Activated T-cell treated with anti-CD3 and anti-CD28 coated beads, Interleukin-2, amount 50 U/mL, for 1 hour (primary cell): ENCODE data around the gene PLPP1.
A peak's percentile ranks its signal among the peaks of the same experiment; 100 is the strongest.

Experiments used
- DNase-seq: peaks from one replicate; pipeline ENCODE4 v3.0.0-alpha.2; 2020

The PLPP1 gene

DNA sequence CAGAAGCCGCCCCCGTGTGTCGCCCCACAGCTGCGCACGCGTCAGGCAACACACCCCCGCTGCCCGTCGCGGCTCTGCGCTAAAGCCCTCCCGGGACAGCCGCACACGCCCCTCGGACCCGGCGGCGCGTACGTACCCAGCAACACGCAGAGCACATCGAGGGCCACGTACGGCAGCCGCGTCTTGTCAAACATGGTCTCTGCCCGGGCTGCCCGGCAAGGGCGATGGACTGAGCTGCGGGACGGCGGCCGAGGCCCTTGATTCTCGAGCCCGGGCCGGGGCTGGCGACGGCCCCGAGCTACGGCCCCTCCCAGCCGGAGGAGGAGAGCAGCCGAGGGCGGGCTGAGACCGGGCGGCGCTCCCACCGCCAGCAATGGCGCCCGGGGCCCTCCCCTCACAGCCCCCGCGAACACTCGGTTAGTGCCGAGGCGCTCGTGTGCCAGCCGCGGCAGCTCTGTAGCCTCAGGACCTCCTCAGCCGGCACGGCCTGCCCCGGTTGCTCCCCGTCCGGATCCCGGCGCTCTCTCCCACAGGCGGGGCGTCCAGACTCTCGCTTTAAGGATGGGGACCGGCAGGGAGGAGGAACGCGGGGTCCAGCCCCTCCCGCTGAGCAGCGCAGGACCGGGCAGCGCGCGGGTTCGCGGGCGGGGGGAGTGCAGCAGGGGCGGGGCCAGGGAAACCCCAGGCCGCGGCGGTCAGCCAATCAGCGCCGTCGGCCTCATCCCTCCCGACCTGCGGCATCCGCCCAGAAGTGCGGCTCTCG is at the start of gene PLPP1:
TSS of gene PLPP1 (minus strand) at position 529 of the 763 bp plus-strand sequence. CDS start at position 194, 335 bp downstream.
- DNase-seq: peak; percentile 90

DNA sequence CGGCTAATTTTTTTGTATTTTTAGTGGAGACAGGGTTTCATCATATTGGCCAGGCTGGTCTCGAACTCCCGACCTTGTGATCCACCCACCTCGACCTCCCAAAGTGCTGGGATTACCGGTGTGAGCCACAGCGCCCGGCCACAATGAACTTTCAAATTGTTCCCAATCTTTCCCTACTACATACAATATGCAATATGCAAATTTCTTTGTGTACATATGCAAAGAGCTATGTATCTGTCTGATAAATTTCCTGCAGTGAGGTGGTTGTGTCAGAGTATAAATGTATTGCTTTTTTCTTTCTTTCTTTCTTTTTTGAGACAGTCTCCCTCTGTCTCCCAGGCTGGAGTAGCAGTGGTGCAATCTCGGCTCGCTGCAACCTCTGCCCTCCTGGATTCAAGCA is 48.8 kb upstream of the PLPP1 start:
- DNase-seq: no peak

DNA sequence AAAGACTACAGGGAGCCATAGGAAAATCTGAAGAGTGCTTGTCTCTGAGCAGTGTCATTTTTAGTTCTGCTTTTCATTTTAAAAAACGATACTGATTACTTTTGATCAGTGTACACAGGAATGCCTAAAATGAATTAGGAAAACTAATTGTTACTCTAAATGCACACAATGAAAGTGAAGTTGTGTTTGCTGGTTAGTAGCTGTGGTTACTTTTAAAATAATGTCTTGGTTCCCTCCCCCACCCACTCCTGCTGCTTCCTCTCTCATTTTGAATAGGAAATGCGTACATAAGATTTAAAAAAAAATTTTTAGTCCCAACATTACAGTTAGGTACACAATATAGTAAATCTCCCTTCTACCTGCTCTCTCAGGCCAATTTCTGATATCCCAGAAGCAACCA is 47.5 kb upstream of the PLPP1 start:
- DNase-seq: no peak

DNA sequence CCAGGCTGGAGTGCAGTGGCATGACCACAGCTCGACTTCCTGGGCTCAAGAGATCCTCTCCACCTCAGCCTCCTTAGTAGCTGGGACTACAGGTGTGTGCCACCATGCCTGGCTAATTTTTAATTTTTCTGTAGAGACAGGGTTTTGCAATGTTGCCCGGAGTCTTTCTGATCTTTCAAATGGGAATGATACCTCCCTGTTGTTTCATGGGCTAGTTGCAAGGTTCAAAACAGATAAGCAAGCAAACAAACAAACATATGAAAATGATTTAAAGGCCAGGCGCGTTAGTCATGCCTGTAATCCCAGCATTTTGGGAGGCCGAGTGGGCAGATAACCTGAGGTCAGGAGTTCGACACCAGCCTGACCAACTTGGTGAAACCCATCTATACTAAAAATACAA is 45.3 kb upstream of the PLPP1 start:
- no peak for DNase-seq

DNA sequence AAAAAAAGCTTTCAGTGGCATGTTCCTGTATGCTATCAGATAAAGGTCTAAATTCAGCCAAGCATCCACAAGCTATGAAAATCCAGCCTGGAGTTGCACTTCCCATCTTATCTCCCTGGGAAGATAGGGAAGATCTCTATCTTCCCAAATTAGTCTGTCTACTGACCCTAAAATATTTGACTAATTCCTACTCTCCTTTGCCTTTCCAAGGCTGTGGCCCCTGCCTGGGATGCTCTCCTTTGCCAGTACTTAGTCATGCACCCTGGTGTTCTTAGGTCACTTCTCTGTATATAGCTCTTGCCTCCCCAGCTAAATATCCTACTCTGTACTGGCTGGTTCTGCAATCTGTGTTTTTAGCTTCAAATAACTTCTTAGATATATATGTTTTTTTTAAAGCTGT is 44.0 kb upstream of the PLPP1 start:
- no peak for DNase-seq

DNA sequence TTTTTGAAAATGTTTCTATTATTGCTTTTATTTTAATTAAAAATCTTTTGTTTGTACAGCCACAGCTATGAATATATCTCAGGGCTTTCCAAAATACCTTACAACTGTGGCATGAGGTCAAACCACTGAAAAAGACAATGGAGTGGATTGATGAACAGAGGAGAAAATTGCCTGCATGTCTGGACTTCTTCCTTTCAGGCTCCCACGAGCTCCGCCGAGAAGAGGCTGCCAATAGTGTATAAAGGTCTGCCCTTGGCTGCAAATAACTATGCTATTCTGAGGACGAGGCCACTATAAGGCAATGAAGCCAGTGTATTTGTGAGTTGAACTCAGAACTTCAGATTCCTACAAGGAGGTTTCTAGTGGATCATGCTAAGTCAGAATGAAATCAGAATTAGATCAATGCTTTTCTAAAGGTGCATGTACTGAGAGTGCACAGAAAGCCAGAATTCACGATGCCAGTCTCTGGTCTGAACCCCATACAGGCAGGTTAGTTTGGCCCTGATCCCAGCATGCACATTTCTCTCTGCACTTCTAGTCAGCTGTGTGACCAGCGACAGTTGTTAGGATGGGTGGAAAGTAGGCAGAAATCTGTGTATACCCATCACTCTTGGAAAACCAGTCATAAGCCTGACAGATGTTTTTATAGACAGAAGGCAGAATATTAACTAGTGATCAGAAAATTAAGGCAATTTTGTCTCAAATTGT is 42.7 kb upstream of the PLPP1 start:
- DNase-seq: no peak

DNA sequence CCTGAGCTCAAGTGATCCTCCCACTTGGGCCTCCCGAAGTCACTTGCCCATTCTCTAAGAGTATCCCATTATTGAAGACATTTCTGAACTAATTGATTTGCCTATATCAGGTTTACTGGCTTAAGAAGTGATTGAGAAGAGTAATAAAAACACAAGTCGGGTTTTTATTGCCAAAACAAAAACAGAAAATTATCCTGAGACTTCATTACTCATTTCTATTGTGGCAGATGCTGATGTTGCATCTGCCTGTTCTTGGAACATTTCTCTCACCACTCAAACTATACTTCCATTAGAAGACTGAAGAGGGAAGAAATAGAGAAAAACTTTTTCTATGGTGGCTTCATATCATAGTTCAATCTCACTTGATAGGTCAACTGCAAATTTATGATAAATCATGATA is 41.9 kb upstream of the PLPP1 start:
- DNase-seq: no peak

DNA sequence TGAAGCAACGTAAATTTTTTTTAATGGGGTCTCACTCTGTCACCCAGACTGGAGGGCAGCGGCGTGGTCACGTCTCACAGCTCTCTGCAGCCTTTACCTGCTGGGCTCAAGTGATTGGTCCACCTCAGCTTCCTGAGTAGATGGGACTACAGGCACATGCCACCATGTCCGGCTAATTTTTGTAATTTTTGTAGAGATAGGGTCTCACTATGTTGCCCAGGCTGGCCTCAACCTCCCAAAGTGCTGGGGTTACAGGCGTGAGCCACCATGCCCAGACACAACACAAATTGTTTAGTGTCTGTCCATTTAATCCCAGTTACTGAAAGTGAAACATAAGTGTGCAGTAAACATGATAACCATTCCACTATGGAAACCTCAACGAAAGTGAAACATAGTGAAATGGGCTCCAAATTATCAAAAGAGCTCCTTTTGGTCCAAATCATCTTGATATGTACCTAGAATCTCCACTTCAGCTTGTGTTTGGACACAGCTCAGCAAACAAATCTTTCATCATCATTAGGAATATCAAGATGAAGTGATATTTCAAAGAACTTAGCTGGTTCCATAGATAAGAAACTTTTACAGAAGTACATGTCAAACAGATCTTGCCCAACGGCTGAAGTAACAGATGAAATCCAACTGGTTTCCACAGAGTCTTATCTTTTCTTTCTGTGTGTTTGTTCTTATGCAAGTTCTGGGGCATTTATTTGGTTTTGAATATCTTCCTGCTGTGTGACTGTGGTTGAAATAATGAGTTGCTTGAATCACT is 41.2 kb upstream of the PLPP1 start:
- no peak for DNase-seq

DNA sequence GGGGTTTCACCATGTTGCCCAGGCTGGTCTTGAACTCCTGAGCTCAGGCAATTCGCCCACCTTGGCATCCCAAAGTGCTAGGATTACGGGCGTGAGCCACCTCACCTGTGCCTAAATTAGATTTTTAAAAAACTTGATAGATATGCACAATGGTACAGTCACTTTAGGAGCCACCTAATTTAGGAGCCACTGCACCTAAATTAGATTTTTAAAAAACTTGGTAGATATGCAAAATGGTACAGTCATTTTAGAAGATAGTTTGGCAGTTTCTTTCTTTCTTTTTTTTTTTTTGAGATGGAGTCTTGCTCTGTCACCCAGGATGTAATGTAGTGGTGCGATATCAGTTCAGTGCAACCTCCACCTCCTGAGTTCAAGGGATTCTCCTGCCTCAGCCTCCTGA is 37.8 kb upstream of the PLPP1 start:
- no peak for DNase-seq

DNA sequence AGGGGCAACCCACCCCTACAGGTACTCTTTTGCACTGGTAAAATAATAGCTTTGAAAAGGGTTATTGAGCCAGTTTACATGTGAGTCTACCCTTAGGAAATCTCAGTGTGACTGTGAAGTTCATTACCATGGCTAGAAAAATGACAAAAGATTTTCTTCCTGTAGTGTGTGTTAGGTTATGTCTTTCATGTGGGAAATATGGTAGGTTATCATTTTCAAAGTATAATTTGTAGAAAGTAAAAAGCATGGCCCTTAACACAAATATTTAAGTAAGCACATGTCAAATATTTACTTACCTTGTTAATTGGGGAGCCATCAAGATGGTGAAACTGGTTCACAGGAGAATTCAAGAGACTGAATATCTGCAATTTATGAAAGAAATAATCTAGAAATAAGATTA is 37.3 kb upstream of the PLPP1 start:
- no peak for DNase-seq

DNA sequence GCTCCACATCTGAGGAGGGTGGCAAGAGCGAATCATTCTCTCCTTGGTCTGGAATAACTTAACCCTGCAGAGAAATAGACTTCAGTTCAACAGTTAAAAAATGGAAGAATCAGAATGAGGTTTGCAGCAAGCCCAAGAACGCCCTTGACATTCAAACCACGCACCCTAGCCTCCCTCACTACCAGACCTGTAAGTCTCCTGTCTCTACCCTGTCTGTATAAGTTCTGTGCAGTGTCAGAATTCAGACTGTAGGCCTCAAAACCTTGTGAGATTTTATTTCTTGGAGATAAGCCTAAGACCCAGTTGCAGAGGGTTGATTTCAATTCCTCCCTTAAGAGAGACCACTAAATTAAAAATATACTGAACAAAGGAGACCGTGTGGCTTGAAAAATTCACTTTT is 35.8 kb upstream of the PLPP1 start:
- no peak for DNase-seq

DNA sequence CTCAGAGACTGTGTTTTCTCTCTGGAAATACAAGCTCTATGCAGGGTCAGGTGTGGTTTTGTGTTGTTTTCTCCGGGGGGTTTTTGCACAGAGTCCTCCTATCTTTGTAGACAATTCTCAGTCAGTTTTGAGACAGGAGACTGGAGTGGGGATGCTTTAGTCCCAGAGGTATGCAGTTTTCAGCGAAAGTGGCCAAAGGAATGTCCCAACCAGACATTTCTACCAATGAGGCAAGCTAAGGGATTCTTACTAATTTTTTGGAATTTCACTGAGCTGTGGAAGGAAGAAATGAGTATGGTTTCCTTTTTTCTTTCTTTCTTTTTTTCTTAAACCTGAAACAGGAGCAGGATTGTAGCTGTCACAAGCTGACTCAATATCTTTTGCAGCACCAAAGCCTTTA is 35.3 kb upstream of the PLPP1 start:
- DNase-seq: no peak

DNA sequence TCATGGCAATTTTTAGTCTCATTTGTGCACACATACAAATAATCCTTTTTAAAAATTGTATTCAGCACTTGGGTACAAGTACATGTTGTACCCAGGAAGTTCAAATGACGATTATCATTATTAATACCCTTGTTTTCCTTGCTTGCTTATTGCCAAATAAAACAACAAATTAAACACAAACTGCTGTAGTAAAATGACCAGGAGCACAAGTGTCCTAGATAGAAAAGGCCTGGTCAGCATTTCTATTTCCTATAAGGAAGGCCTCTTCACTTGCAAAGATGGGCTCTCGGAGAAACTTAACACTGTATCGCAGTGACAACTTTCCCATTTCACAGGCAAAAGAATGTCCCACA is 34.7 kb upstream of the PLPP1 start:
- no peak for DNase-seq

DNA sequence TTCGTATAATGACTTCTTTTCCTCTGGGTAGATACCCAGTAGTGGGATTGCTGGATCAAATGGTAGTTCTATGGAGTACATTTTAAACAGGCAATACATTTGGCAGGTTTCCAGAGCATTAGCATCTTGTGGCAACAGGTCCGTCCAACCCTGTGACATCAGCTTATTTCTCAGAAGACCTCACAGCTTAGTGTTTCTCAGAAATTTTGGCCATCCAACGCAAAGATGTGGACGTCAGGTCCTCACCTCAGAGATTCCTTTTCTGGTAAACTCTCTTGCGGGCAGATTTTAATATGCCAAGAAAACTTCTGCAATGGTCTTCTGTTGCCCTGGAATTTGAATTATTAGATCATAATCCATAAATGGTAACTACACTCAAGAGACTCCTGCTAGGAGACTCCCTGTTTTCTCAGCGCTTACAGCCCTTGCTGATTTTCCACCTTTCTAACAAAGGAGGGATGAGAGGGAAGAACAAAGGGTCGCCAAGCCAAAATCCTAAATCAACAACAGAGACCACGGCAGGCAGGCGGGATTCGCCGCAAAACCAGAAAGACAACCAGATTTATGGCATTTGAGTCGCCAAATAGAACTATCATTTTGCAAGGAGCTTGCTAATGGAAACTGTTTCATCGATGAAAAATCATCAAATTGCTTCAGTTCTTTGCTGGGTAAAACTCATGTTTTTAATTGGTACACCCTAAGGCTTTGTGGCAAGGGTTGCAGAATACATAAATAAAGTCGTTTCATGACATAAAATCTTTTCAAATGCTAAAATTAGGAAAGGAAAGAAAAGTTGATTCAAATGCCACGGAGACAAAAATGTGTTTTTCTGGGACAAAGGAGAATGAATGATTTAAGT is 34.1 kb upstream of the PLPP1 start:
- no peak for DNase-seq

DNA sequence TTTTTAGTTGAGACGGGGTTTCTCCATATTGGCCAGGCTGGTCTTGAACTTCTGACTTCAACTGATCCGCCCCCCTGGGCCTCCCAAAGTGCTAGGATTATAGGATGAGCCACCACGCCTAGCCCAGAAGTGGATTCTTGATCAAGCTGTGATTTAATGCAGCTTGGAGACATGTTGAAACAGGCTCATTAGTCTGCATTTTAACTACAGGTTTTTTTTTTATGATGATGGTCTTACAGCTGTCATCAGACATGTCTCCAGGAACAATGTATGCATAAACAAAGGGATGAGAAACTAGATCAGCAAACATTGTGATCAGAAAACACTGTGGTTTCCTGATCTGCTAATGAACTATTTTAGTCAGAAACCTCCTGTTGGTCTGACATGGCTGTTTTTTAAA is 30.0 kb upstream of the PLPP1 start:
- no peak for DNase-seq

DNA sequence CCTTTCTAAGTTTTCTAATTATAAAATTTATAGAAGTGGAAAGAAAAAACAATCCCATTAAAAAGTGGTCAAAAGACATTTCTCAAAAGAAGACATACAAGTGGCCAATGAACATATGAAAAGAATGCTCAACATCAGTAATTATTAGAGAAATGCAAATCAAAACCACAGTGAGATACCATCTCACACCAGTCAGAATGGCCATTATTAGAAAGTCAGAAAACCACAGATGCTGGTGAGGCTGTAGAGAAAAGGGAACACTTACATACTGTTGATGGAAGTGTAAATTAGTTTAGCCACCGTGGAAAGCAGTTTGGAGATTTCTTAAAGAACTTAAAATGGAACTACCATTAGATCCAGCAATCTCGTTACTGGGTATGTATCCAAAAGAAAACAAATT is 23.7 kb upstream of the PLPP1 start:
- no peak for DNase-seq

DNA sequence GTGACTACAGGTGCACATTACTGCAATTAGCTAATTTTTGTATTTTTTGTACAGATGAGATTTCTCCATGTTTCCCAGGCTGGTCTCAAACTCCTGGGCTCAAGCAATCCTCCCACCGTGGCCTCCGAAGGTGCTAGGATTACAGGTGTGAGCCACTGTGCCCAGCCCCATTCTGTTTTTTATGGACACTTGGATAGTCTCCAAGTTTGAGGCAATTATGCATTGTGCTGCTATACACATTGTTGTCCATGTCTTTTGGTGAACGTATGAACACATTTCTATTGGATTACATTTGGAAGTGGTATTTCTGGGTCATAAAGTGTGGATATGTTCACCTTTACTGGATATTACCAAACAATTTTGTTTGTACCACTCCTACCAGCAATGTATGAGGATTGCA is 22.4 kb upstream of the PLPP1 start:
- DNase-seq: no peak

DNA sequence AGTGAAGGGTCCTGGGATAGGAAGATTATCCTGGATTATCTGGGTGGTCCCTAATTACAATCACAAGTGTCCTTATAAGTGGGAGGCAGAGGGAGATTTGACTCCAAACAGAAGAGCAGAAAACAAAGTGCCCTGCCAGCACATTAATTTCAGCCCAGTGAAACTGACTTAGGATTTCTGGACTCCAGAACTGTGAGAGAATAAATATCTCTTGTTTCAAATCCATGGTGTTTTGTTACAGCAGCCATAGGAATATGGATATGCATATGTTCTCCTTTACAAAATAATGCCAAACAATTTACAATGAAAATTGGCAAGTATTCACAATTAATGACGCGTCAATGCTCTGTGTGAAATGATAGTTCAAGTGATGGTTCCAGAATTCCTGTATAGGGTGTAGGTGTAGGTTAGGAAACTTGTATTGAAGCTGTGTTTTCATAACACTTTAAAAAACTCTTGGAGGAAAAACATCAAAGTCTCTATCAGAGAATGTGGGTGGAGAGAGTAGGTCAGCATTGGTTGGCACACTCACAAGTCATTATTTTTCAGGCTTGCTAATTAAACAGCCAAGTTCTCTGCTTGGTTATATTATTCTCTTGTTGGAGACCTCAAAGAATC is 19.9 kb upstream of the PLPP1 start:
- DNase-seq: no peak

DNA sequence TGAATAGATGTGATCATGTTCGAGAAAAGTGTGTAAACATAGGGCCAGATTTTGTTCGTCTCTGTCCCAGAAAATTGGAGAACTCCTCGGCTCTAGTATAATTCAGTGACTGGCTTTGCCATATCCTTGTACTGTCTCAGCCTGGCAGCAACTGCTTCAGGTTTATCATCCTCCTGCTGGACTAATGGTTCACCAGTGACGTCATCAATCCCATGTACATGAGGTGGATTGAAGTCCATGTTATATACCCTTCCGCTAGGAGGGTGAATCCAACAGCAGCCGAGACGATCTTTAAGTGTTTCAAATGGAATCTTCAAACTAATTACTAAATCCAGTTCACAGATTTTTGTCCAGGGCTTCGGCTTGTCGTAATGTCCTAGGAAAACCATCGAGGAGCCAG is 17.1 kb upstream of the PLPP1 start:
- no peak for DNase-seq

DNA sequence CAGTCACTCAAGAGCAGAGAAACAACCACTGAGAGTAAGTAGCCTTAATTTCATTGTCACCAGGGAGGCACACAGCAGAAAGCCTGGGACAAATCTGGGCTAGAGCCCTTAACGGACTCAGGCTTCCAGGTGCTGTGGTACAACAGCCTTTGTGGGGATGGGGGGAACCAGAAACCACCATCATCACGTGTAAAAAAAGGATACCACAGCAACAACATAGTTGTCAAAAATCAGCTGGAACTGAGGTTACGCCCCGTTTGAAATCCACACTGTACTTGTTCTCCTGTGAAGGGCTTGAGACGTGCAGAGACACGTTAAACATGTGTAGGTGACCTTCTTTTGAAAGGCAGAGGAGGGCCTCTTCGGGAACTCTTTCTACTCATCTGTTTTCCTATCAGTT is 16.6 kb upstream of the PLPP1 start:
- DNase-seq: no peak

DNA sequence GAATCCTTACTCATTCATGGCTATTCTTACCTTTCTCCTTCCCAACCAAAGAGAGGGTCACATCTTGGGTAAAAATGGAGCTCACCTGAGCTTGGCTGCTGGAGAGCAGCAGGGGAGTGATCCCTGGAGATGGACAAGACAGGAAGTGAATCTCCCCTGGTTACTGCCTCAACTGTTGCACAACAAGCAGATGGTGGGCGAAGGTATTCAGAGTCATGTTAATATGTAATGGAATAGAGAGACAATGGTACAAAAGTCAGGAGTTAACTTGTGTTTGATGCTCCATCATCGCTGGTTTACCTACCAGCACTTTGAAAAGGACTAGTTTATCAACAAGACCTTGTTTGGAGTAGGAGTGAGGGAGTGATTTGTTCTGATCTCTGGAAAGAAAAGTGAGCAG is 13.0 kb upstream of the PLPP1 start:
- DNase-seq: no peak

DNA sequence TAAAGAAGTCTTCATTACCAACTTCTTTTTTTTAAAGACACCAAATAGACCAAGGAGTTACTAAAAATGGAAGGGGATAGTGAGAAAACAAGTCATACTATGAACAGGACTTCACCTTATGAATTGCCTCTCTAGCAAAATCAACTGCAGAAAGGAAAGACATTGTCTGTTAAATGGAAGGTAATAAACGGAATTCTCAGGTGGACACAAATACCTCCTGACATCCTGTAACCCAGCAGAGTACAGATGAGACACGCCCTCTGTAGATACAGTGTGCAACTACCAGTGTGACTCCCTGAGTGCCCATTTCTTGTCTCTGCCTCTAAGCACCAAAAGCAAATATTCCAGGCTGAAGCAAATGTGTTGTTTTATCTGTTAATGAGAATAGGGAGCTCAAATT is 12.2 kb upstream of the PLPP1 start:
- no peak for DNase-seq

DNA sequence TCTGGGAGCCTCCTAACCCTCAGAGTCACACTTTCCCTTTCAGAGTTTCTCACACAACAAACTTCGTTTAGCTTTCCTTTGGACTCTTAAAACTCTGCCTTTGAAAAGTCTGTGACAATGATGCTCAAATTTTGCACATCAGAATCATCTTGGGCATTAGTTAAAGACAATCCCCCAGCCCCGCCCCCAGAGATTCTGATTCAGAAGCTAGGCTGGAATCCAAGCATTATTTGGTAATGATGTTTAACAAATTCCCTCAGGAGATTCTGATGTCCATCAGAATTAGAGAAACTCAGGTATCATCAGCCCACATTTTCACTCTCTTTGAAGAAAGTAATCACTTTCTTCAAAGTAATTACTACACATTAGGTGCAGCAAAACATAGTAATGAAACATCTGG is 9.6 kb upstream of the PLPP1 start:
- no peak for DNase-seq
